Breast epithelium (tissue), 3 donors: ENCODE data around the gene NAPSA.

Experiments used
- CTCF ChIP-seq, 3 donors: fragments of 450-650 bp; IDR thresholded peaks; one replicate each; pipeline ENCODE4 v1.5.1; 2016 to 2017; ENCODE audit warnings: antibody characterized with exemption in 3 of 3, mild to moderate bottlenecking in 3 of 3, moderate library complexity in 3 of 3
- POLR2A ChIP-seq: fragments of 450-650 bp; IDR thresholded peaks from one replicate; pipeline ENCODE4 v1.6.1; 2016; ENCODE audit warnings: antibody characterized with exemption, mild to moderate bottlenecking, moderate library complexity

- TF ChIP-seq CTCF (IDR thresholded peaks at IDR 0.05) = no peak
- TF ChIP-seq POLR2A = no peak
Observed at GRCh38 chr19:50314724-50315708, 50.4 kb downstream of the NAPSA start.
